Measurements from ENCODE around the gene SREBF2.

The SREBF2 gene

GRCh38 chr22:41832553-41833368 lies at the start of gene SREBF2:
Gene SREBF2 (plus strand): TSS chr22:41833105. CDS start chr22:41833271, 166 bp downstream.
- peak; percentile 98 to 99 for DNase-seq (ENCODE audit: low read depth in 2 of 2)

- DNase-seq (ENCODE audit: low read depth in 2 of 2), result no peak
Observed at GRCh38 chr22:41787331-41787730, 45.6 kb upstream of the SREBF2 start.

- no peak for DNase-seq (ENCODE audit: low read depth in 2 of 2)
Observed at GRCh38 chr22:41793871-41794270, 39.0 kb upstream of the SREBF2 start.

- DNase-seq (ENCODE audit: low read depth in 2 of 2), result no peak
Observed at GRCh38 chr22:41798736-41799135, 34.2 kb upstream of the SREBF2 start.

- no peak for DNase-seq (ENCODE audit: low read depth in 2 of 2)
Observed at GRCh38 chr22:41799486-41800347, 33.2 kb upstream of the SREBF2 start.

- peak; percentile 78 to 91 for DNase-seq (ENCODE audit: low read depth in 2 of 2)
Observed at GRCh38 chr22:41800348-41801146, 32.4 kb upstream of the SREBF2 start, which contains the start of gene CCDC134. Gene CCDC134 (plus strand): TSS chr22:41800679. CDS start chr22:41808891, 8,212 bp downstream.

GRCh38 chr22:41801147-41801819 lies 31.6 kb upstream of the SREBF2 start:
- DNase-seq (ENCODE audit: low read depth in 2 of 2), result no peak

GRCh38 chr22:41801886-41802285 lies 31.0 kb upstream of the SREBF2 start:
- DNase-seq (ENCODE audit: low read depth in 2 of 2), result no peak

GRCh38 chr22:41805639-41806038 lies 27.3 kb upstream of the SREBF2 start:
- no peak for DNase-seq (ENCODE audit: low read depth in 2 of 2)

- DNase-seq (ENCODE audit: low read depth in 2 of 2), result no peak
Observed at GRCh38 chr22:41808400-41808799, 24.5 kb upstream of the SREBF2 start.

- DNase-seq (ENCODE audit: low read depth in 2 of 2), result no peak
Observed at GRCh38 chr22:41810022-41810421, 22.9 kb upstream of the SREBF2 start.

- no peak for DNase-seq (ENCODE audit: low read depth in 2 of 2)
Observed at GRCh38 chr22:41812805-41813545, 19.9 kb upstream of the SREBF2 start.

GRCh38 chr22:41813726-41814410 lies 19.0 kb upstream of the SREBF2 start:
- no peak for DNase-seq (ENCODE audit: low read depth in 2 of 2)

GRCh38 chr22:41815716-41816115 lies 17.2 kb upstream of the SREBF2 start:
- DNase-seq (ENCODE audit: low read depth in 2 of 2), result no peak

GRCh38 chr22:41816241-41816640 lies 16.7 kb upstream of the SREBF2 start:
- DNase-seq (ENCODE audit: low read depth in 2 of 2), result no peak

- no peak for DNase-seq (ENCODE audit: low read depth in 2 of 2)
Observed at GRCh38 chr22:41816871-41817270, 16.0 kb upstream of the SREBF2 start.

- no peak for DNase-seq (ENCODE audit: low read depth in 2 of 2)
Observed at GRCh38 chr22:41818011-41818410, 14.9 kb upstream of the SREBF2 start.

- no peak for DNase-seq (ENCODE audit: low read depth in 2 of 2)
Observed at GRCh38 chr22:41818596-41818995, 14.3 kb upstream of the SREBF2 start.

- no peak for DNase-seq (ENCODE audit: low read depth in 2 of 2)
Observed at GRCh38 chr22:41819257-41819656, 13.6 kb upstream of the SREBF2 start.

- no peak for DNase-seq (ENCODE audit: low read depth in 2 of 2)
Observed at GRCh38 chr22:41820447-41820846, 12.5 kb upstream of the SREBF2 start.
